Stimulated activated CD8-positive, alpha-beta memory T cell treated with anti-CD3 and anti-CD28 coated beads, Interleukin-7, amount 100 ng/mL, for 24 hours (primary cell): ENCODE results near the gene ADCY2.

ENCODE experiments used
- DNase-seq: peaks from one replicate; pipeline ENCODE4 v3.0.0-alpha.2; 2020; ENCODE audit warnings: low read depth

ADCY2 gene

DNA sequence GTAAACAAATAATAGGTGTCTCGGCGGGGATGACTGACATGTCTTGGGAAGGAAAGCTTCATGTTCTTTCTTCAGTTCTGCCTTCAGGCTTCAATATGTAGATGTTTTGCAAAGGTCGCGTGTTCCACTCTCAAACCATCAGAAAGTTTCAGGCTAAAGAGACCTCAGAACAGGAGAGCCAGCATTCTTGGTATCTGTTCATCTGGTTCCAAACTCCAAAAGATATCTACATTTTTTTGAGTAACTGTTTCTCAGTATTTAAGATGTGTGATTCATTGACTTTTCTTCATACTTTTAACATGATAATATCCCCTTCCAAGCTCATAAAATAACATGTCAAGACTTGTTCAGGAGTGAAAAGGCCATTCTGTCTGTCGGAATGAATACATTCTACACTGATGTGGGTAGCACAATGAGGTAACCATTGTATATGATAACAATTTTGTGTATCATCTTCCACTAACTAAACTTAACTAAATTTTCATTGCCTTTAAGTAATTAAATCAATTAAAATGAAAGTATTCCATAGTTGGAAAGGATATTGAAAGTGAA, 271.4 kb downstream of the ADCY2 start:
- DNase-seq, result no peak

- no peak for DNase-seq
Measured at GRCh38 chr5:7668161-7668560, 272.2 kb downstream of the ADCY2 start.

DNA sequence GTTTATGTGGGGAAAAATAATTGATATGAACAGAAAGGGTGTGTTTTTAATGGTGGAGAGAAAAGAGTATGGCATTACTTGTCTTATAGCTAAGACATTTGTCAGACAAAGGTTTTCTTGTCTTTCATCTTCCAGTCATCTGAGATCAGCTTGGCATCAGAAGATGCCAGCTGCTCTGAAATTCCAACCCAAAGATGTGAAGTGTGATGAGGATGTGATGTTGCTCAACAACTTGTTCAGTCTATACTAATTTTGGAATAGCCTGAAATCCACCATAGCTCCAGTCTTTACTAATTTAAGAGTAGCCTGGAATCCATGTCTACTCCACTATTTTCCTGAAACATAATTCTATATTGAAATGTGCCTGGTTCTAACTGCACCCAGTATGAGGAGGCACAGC, 272.7 kb downstream of the ADCY2 start:
- no peak for DNase-seq

DNA sequence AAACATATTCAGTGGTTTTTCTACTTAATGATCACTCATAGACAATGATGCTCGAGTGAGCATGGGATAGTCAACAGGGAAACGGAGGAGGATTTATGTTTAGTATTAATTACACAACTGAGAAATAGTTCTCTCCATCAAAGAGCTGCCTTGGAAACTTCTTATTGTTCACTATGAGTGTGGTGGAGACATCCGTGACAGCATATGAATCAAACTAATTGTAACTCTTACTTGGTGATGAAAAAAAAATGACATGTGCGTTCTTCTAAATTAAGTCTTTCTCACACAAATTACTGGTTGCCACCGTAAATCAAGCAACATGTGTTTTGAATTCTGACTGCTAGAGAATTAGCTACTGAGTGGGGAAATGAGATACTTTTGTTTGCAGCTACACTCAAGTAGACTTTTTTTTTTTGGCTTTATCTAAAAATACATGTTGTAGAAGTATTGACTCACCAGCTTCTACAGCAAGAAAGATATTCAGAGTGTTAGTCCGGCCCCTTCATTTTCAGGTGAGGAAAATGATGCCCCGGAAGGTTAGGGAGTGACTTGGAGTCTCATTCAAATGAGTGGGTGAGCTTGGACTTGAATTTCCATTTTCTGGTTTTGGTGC, 275.5 kb downstream of the ADCY2 start:
- DNase-seq, result no peak

DNA sequence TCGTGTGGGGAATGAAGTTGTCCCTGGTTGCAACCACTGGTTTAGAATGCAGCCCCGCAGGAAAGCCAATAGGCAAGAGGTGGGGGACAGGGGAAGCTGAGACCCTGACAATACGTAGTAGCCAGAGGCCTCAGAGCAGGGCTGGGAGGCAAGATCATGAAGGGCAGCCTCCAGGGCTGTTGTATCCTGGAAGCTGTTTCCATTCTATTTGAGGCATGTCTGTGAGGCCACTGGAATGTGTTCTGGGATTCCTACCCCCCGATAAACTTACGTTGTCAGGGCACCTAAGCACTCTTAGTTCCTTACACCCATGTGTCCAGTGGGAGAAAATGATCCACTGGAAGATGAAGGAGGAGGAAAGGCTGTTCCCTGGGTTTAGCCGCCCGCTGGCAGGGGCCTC, 277.7 kb downstream of the ADCY2 start:
- DNase-seq, result no peak

- DNase-seq, result no peak
Measured at GRCh38 chr5:7676455-7676854, 280.5 kb downstream of the ADCY2 start.

GRCh38 chr5:7678030-7678429, 282.1 kb downstream of the ADCY2 start:
- DNase-seq, result no peak

DNA sequence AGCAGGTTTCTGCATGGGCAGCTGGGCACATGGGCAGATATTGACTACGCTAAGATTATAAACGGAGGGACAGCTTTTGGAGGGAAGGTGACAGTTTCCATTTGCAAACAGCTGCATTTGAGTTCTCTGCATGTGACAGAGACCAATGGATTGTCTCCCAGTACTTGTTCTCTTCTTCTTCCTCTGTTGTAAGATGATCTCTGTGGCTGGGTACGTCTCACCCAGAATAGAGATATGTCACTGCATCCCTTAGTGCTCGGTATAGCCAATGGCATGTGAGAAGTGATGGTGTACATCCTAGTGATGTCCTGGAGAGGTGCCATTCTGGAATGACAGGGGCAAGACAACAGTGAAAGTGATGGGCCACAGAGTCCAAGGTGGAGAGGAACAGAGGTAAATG, 283.7 kb downstream of the ADCY2 start:
- DNase-seq, result no peak

GRCh38 chr5:7680260-7680659, 284.3 kb downstream of the ADCY2 start:
- no peak for DNase-seq

- no peak for DNase-seq
Measured at GRCh38 chr5:7682379-7682778, 286.4 kb downstream of the ADCY2 start.

DNA sequence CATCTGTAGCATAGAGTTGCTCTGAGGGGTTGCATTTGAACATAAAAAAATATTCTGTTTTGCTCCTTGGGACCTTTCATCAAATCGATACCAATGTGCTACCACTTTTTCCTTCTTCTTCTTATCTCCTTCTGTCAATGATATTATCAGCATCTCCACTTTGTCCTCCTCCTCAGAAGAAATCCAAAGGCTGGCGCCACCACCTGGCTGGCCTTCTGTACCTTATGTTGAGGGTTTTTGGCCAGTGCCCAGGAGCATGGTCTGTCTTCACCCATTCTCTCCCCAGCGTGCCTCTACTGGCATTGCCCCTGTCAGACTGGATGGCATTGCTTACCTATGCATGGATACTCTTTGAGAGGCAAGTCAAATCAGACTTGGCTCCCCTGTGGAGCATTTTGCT, 287.8 kb downstream of the ADCY2 start:
- DNase-seq, result no peak

DNA sequence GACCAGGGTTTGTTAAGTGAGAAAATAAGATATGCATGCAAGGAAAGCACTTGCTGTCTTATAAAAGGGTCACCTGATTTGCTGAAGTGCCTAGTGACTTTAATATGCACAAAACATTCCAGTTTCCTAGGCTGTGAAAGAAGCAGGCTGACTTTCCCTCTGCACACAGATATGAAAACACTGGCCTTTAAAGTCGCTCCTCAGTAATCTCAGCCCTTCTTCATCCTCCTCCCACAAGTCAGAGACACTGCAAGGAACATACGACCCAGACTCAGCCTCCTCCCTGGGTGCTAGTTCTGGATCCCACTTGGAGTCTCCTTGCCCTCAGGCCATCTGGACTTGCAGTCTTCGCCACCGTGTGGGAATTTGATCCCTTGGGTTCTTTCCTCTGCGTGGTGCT, 288.9 kb downstream of the ADCY2 start:
- no peak for DNase-seq

DNA sequence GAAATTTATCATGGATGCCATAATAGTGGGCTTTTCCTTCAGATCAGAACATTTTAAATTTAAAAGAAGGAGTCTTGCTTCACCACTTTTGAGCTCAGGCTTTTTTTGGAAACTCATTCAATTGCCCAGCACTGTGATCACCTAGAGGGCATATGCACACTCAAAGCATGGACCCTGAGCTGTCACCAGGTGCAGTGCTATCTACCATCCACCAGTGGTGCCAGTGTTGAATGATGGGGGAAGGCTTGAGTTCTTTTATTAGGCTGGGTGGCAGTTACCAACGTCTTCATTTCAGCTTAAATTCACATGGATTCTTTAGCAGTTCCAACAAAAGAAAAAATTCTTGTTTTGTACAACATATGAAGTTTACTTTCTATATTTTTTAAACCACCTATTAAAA, 290.9 kb downstream of the ADCY2 start:
- no peak for DNase-seq

- no peak for DNase-seq
Measured at GRCh38 chr5:7690557-7690956, 294.6 kb downstream of the ADCY2 start.

GRCh38 chr5:7705261-7705660, 309.3 kb downstream of the ADCY2 start:
- no peak for DNase-seq

DNA sequence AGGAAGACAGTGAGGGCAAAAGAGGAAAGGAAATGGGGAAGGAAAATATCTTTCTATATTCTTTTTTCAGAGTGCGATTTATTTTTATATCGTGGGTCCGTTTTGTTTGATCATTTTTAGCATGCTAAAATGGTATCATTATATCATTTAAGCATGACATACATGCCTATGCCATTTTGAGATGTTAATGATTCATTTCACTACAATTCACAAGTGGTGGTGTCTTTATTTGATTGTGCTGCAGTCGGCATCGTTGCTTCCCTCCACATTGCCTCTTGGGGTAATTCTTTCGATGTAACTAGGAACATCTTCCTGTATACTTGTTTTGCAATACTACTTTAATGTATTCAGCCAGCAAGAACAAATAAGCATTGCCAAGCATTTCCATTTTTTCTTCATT, 309.8 kb downstream of the ADCY2 start:
- DNase-seq, result no peak

DNA sequence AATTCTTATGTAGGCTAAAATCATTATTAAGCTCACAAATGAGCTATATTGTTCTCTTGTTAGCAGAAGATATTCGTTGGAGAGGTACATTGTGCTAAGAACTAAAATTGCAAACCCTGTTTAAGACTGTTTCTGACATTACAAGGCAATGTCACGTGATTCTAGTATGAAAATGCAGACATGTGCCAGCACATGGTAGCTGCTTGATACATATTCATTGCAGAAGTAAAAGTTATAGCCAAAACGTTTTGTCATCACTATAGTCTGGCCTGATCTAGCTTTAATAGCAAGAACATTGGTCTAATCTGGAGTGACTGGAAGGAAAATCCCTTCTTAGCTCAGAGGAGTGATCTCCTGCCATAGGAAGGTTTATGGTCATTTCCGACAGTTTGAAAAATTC, 310.3 kb downstream of the ADCY2 start:
- DNase-seq, result no peak

DNA sequence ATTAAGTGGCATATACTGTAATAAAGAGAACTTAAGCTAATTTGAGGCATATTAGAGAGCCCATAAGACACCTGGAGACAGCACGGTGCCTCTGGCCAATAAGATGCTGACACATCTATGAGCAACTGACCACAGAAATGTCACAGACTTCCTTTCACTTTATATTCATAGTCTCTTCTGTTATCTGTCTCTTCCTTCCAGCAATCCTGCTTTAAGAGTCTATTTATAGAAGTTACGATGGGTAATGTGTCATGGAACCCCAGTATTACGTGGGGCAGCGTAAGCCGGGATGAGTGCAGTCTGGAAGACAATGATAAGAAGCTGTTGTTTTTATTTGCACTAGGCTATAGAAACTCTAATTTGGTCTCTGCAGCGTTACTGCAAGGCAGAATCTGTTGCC, 318.2 kb downstream of the ADCY2 start:
- DNase-seq, result no peak

- no peak for DNase-seq
Measured at GRCh38 chr5:7714697-7715096, 318.8 kb downstream of the ADCY2 start.

DNA sequence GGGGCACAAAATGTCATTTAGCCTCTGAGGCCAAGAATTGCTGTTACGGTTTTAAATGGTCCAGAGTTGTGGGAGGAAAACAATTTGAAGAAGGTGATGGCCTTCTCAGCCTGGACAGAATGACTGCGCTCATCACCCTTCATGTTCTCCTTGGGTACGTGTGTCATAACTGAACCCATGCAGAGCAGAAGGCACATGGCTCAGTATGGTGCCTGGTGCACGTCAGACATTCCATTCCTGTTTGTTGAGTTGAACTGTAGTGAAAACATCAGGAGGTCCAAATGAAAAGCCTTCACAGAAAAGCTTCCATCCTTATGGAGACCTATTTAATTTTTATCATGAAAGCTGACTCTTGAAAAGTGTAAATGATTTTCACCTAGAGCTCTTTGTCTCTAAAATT, 321.8 kb downstream of the ADCY2 start:
- DNase-seq, result no peak

GRCh38 chr5:7728076-7728475, 332.1 kb downstream of the ADCY2 start:
- DNase-seq, result no peak

DNA sequence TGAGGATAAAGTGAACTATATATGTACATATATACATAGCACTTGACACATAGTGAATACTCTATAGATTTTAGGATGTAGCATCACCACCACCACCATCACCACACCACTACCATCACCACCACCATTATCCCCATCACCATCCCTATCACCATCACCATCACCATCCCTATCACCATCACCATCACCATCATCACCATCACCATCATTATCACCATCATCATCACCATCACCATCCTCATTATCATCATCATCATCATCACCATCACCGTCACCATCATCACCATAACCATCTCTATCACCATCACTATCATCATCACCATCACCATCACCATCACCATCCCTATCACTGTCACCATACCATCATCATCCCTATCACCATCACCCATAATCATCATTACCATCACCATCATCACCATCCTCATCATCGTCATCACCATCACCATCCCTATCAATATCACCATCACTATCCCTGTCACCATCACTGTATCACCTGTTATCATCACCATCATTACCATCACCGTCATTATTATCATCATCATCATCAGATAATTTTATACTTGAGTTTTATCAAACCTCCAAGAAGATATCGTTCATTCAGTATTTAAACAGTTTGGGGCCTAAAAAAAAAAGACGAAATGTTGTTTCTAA, 345.6 kb downstream of the ADCY2 start:
- no peak for DNase-seq

DNA sequence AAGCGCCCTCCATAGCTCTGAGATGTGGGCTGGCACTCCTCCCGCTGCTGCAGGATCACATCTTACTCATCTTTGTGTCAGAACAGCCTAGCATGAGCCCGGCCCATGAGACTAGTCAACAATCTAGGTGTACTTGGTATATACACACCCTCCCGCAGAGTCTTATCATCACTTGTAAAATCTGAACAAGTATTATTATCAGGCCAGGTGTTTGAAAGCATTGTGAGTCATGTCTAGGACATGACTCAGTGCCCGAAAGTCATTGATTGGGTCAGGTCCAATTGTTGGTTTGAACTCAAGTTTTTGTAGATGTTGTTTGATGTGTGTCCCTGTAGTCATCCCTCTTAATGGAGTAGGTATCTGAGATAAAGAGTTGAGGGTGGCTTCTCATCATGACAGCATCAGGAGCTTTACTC, 346.3 kb downstream of the ADCY2 start:
- DNase-seq, result no peak
